Central memory CD4-positive, alpha-beta T cell (primary cell): Measurements from ENCODE around the gene USP33.
"Not testable (repeated sequence)": the region's sequence is repeated elsewhere in the genome, so short reads cannot be mapped to it uniquely, and the experiment has no call there.

Source experiments
- DNase-seq: peaks from one replicate; pipeline ENCODE4 v3.0.0; 2022

Gene USP33

DNA sequence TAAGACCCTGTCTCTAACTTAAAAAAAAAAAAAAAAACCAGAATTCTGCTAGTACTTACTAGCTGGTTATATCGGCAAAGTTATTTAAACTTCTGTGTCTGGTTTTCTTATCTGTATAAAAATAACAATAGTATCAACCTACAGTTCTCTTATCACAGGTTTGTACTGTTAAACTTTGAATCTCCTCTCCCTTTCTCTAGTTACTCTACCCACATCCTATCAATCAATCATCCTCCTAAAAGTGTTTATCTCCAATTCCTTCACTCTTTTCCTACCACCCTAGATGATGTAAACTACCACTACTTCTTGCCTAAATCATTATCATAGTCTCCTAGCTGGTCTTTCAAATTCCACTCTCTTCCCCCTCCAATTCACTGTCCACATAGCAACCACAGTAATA is 27.6 kb downstream of the USP33 start:
- no peak for DNase-seq

DNA sequence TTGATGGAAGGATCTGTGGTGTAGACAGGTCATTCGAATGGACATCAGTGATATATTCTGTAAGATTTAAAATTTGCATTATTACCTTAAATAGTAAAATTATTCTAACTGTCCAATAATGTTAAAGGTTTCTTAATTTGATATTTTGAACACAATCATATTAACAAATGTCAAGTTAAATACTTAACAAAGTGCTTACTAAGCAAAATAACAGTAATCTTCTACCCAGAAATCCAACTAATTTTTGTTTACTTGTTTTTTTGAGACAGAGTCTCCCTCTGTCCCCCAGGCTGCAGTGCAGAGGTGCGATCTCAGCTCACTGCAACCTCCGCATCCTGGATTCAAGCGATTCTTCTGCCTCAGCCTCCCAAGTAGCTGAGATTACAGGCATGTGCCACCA is 33.9 kb downstream of the USP33 start:
- no peak for DNase-seq

DNA sequence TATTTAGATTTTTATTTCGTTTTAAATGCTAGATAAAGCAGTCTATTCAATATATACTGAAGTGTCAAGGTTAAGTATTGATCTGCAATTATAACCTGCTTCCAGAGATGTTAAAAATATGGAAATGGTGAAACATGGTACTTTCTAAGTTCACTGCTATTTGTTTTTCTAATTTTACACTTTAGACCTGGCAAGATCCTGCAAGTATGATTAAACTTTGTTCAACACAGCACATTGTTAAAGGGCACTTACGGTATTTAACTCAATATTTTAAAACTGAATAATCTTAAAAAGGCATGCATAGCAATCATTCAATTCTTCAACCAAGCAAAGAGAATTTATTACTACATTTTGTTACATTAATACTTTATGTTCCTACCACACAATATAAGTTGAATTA is 41.5 kb downstream of the USP33 start:
- no peak for DNase-seq

DNA sequence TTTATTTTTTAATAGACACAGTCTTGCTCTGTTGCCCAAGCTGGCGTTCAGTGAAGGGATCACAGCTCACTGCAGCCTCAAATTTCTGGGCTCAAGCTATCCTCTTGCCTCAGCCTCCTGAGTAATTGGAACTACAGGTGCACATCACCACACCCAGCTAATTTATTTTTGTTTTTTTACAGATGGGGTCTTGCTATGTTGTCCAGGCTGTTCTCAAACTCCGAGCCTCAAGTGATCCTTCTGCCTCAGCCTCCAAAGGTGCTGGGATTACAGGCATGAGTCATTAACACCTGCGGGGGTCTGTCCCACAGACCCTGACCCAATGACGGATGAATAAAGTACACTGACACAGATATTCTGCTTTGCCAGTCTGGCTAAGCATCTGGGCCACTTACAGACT is 43.6 kb downstream of the USP33 start:
- no peak for DNase-seq

DNA sequence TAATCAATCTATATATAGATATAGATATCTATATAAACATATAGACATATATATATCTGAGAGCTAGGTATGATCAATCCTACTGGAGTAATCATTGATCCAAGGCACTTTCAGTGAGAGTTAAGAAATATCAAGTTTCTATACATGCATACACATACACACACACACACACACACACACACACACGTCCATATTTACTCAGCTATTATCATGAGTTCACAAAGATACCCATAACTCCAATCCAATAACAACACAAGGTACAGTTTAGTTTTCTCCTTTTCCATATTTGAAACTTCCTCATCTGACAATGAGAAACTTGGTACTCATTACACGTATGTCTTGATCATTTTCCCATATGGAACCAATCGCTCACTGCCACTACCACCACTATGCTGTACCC is 49.9 kb downstream of the USP33 start:
- DNase-seq = no peak

DNA sequence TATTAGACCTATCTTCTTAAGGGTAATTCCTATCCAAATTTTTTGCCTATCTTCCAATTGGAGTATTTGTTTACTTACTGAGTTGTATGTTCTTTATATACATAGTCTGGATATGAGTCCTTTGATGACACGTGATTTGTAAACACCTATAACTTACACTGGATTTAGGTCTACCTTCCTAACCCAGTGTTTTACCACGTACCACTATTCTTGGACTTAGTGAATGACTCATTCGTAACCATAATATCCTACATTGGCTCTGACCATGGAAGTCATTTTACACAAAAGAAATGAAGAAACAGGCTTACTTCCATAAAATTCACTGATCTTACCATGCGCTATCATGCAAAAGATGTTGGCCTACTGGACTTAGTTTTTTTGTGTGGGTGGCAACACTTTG is 53.3 kb downstream of the USP33 start:
- no peak for DNase-seq

DNA sequence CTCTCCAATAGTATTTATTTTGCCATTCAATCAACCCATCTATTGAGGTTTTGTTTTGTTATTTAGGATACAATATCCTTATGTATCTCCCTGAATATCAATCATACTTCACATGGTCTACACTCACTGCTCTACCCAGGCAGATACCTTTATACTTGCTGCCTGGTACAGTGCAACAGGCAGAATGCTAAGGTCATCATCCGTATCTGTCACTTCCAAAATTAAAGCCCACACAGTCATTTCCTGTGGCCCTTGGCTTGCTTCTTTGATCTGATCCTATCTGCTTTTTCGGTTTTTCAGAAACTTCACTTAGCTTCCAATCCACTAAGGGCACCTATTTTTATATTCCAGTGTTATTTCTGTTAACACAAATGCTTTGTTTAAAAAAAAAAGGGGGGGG is 54.9 kb downstream of the USP33 start:
- DNase-seq = no peak

DNA sequence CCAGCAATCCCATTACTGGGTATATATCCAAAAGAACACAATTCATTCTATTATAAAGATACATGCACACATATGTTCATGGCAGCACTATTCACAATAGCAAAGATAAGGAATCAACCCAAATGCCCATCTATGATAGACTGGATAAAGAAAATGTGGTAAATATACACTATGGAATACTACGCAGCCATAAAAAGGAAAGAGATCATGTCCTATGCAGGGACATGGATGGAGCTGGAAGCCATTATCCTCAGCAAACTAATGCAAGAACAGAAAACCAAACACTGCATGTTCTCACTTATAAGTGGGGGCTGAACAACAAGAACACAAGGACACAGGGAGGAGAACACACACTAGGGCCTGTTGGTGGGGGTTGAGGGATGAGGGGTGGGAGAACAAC is 60.0 kb downstream of the USP33 start:
- not testable (repeated sequence) for DNase-seq

DNA sequence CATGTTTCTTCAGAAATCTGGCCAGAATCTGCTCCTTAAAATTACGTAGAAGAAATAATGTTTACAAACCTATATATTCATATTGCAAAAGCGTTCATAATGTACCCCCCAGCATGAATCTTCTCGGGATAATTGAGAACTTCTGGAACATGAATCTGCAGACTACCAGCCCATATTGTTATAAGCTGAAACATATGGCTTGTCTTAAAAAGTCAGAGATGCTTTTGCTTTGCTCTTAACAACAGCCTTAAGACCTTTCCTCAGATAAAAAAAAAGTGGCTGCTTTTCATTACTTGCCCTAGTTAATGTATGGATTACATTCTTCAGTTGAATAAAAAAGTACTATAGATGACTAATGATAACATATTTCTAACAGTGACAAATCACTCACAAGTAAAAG is 62.2 kb downstream of the USP33 start:
- DNase-seq = no peak

DNA sequence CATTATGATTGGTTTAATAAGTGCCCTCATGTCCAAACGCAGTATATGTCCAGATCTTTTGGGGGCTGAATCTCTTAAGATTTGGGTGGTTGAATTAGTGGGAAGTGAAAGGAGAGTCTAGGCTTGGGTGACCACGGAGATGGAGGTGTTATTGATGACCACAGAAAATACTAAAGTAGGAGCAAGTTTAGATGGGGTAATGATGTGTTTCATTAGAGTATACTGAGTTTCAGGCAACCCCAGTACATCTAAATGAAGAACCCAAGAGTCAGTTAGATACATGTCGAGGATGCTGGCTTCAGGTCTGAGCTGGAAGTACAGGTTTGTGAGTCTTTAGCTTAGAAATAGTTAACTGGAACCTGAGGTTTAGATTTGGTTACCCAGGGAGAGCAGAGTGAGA is 70.7 kb downstream of the USP33 start:
- no peak for DNase-seq

DNA sequence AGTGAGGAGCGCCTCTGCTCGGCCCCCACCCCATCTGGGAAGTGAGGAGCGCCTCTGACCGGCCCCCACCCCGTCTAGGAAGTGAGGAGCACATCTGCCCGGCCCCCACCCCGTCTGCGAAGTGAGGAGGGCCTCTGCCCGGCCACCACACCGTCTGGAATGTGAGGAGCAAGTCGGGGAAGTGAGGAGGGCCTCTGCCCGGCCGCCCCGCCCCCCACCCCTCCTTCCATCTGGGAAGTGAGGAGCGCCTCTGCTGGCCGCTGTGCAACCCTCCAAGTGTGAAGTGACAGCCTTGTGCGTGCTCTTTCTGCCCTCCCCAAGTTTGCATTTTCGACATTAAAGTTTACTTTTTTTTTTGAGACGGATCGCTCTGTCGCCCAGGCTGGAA is 72.1 kb downstream of the USP33 start:
- DNase-seq = no peak

DNA sequence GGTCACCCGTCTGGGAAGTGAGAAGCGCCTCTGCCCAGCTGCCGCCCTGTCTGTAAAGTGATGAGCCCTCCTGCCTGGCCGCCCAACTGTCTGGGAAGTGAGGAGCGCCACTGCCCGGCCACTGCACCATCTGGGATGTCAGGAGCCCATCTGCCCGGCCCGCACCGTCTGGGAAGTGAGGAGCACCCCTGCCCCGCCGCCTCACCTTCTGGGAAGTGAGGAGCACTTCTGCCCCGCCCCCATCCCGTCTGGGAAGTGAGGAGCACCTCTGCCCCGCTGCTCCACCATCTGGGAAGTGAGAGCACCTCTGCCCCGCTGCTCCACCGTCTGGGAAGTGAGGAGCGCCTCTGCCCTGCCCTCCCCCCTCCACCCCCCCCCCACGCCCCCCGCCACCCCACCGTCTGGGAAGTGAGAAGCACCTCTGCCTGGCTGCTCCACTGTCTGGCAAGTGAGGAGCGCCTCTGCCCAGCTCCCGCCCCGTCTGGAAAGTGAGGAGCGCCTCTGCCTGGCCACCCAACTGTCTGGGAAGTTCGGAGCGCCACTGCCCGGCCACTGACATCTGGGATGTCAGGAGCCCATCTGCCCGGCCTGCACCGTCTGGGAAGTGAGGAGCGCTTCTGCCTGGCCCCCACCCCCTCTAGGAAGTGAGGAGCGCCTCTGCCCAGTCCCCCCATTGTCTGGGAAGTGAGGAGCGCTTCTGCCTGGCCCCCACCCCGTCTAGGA is 72.7 kb downstream of the USP33 start:
- no peak for DNase-seq

DNA sequence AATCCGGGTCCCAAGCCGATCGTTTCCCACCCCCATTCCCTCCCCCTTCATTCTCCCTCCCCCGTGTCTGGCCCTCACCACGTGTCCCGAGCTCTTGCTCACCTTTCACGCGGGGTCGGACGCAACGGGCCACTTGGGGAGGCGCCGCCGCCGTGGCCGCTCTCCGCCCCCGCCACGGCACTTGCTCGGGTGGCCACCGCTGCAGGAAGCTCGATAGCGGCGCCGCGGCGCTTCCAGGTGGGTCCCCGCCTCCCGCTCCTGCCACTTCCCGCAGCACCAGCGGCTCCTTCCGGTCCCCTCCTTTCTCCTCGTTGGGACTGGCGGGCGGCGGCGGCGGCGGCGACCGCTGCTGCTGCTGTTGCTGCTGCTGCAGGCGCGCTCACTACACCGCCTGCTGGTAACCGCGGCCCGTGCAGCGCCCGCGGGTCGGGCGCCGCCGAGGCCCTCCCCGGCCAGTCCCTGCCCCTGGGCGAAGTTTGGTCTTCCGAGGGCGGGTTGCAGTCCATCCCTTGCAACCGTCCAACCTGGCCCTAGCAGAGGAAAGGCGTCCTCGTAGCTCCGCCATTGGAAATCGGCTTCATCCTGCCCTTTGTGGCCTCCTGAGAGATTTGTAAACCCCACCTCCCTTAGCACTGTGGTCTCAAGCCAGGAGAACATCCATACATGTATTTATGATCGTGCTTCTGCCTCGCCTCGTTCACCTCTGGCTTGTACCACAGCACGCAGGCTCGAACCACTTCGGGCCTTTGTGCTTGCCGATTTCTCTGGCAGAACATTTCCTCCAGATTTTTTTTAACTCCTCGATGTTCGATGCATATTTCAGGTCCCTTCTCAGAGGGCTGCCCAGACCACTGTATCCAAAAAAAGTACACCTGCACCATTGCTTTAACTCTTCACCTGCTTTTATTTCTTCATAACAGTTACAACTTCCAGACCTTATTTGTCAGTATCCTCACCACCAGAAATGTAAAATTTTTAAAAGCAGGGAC is 76.2 kb downstream of the USP33 start:
- peak; percentile 93 for DNase-seq

DNA sequence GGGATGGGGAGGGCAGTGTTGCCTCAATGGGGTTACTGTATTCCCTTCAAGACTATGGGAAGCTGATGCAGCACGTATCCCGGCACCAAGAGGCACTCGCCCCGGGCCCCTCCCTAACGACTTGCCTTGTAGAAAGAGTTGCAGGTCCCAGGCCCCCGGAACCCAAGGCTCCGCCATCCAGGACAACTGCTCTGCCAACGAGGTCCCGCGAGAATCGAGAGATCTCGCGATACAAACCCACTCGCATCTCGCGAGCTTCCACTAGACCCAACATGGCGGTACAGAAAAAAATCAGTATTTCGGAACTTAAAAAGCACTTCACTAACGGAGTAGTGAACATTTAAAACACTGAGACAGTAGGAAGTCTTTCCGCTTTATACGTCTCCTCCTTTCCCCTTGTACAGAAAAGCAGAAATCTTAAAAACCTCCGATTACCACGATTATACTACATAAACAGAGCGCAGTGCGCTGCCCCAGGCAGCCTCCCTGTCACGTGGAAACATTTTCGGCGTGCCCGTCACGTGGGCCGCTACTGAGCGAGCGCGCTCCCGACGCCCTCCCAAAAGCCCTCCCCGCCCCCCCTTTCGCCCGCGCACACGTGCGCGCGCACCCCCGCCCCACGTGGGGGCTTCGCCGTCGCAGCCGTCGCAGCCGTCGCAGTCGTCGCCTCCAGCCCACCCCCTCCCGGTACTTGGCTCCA is 77.0 kb downstream of the USP33 start, which contains the start of gene ZZZ3:
Gene ZZZ3, minus strand, starts transcription at position 199 of the 700 bp plus-strand sequence. CDS start 49,304 bp downstream, outside the sequence.
- DNase-seq = peak; percentile 94

DNA sequence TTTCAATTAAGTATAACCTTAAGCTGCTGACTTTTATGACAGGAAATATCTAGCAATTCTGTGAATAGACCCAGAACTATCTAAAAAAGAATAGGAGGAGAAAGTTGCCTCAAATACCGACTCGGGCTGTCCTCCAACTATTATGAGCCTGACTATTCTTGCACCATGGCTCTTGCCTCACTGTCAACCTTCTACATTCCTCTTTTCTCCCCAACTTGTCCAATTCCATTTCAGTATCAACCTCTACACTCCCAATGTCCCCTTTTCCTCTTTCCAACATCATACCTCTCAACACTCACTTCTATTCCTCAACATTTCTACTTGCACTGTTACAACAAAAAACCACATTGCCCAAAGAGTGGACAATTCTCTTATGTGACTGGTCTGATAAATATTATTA is 79.5 kb downstream of the USP33 start:
- DNase-seq = no peak

DNA sequence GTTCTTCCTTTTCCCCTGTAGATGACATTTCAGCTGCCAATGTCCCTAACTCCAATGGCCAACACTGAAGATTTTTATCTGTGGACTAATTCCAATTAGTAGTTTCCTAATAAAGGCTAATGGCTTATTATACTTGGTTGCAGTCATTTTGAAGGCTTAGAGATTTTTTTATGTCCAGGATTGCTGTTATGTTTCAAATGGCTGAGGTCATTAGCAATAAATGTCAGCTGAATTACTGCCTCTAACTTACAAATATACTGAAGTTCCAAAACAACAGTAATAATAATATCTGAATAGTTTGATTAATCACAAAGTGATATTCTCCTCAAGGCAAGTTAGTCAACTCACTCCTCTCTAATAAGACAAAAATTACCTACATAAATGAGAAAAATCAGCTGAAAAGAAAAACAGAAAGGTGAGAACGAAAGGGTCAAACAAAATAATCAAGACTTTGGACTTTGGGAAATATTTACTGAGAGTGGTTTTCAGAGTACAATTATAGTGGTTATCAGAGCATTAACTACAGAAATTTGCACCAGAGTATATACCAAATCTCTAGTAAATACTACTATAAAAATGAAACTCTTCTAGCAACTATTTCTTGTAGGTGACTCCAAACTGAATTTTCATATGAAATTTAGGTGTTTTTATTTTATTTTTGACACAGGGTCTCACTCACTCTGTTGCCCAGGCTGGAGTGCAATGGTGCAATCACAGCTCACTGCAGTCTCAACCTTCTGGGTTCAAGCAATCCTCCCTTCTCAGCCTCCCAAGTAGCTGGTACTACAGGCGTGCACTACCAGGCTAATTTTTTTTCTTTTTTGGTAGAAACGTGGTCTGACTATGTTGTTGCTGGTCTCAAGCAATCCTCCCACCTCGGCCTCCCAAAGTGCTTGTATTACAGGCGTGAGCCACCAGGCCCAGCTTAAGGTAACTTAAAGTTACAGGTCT is 80.7 kb downstream of the USP33 start:
- no peak for DNase-seq

DNA sequence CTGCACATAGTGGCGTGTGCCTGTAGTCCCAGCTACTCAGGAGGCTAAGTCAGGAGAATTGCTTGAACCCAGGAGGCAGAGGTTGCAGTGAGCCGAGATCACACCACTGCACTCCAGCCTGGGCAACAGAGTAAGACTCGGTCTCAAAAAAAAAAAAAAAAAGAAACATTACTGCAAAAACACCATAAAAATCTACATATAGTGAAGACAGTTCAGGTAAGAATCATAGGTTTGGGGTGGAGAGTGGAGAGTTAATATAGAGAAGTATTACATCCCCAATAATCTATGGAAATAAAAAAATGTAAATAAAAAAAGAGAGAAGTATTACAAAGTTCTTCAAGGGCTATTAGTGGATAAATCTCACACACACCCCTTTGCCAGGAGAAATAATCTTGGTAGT is 84.8 kb downstream of the USP33 start:
- DNase-seq = not testable (repeated sequence)

DNA sequence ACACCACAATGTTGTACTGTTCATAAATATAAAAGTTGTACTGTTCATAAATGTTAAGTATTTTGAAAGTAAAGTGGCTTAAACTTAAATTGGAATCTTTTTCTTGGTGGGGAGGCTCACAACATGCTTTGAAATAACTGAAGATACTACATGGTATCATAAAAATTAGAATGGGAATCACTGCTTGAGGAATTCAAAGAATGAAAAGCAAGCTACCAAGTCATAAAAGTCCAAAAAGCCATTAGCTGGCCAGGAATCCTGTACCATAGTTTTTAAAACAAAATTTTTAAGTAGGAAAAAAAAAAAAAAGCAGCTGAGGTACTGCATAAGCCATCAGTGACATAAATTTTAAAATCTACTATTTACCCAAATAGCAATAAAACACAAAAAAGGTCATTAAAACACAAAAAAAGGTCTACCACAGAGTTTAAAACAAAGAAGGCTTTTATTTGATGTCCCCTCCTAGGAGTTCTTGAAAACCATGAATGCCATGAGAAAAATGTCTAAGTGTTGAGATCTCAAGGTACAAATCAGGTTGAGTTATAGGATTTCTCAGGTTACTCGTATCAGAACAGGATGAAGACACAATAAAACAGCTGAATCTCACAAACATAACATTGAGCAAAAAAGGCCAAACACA is 85.8 kb downstream of the USP33 start:
- DNase-seq = no peak

DNA sequence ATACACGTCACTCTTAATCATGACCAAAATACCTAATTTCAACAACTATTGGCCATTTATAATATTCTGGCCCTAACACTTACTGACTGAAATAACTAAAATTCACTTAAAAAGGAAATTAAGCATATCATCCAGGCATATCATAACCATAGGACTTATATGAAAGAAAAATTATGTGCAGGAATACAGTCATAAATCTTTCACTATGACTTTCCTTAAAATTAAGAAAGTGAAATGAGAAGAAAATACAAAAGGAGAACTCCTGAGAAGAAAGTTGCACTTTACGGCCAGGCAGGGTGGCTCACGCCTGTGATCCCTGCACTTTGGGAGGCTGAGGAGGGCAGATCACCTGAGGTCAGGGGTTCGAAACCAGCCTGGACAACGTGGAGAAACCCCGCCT is 86.6 kb downstream of the USP33 start:
- DNase-seq = no peak

DNA sequence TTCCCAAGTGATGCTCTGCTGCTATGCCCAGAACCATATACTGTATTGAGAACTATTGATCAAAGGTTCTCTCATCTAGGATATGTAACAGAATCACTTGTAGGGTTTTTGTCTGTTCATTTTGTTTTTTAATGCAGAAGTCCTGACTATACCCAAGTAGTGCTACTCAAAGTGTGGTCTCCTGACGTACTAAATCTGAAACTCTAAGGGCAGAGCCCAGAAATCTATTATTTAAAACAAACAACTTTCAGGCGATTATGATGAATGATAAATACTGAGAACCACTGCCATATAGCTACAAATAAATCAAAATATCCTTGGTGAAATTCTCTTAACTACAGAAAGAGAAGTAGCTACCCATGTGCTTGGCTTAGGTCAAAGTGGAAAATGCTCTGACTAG is 87.3 kb downstream of the USP33 start:
- no peak for DNase-seq

DNA sequence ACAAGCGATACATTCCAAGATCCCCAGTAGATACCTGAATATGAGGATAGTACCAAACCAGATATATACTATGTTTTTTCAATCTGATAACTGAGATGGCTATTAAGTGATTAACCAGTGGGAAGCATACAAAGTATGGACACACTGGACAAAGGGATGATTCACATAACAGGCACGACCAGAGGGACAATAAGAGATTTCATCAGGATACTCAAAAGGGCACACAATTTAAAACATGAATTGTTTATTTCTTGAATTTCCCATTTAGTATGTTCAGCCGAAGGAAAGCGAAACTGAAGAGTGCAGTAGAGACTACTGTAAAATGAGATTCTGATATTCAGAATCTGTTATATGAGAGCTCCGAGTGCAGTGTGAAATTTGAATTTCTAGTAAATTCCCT is 87.8 kb downstream of the USP33 start:
- DNase-seq = no peak

DNA sequence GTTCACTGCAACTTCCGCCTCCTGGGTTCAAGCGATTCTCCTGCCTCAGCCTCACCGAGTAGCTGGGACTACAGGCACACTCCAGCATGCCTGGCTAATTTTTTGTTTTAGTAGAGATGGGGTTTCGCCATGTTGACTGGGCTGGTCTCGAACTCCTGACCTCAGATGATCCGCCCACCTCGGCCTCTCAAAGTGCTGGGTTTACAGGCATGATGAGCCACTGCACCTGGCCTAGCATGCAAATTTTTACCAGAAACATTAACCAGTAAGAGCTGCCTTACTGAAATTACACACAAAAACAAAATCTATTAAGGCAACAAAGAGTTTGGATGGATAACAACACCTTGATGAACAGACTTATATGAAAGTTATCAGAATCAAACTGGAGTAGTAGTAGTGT is 89.3 kb downstream of the USP33 start:
- DNase-seq = no peak
